GM19455 (cell line): Measurements from ENCODE around the gene PPARGC1A.

Experiments used
- ATAC-seq: cut with Tn5 transposase; IDR thresholded peaks from one replicate; pipeline ENCODE4 v1.9.1; 2021; ENCODE audit not compliant: unreplicated experiment

Gene PPARGC1A

DNA sequence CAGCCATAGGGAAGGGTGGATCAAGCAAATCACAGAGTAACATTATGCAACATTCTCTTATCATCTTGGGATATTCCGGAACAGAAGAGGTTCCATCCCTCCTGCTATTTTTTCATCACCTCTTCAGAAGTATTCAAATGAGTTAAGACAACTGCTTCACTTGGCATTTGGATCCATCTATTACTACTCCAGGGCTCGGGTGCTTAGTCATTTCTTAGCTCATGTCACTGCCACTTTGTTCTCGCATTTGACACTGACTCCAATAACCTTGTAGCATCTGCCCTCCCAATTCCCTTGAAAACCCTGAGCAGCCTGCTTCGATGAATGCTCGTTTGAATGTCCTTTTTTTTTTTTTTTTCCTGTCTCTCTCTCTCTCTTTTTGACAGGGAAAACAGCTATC, 114.9 kb downstream of the PPARGC1A start:
- ATAC-seq: no peak

DNA sequence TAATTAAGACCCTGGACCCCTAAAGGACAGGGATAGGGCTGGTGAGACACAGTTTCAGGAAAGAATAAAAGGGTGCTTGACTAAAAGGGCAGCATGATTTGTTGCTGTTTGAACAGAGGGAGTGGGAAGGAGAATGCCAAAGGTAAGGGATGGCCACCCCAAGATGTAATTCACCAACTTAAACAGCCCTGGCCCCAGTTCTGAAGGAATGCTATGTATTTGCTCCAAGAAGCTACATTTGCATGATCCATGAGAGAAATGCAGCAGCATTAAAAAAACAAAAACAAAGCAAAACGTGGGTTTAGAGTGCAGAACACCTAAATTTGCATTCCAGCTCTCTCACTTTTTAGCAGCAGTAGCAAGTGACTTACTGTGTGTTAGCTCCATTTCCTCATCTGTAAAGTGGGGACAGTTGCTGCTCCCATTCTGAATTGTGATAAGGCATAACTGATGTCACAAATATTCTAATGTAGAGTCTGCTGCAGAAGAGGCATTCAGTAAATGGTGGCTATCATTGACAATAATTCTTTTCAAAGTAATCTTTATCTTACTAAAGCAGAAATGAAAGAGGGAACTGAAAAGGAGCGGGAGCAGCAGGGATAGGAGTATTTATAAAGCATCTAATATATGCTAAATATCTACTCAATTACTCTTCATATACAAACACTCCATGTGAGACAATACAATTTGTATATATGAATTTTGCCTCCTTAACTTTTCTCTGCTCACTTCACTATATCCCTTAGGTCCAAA, 115.8 kb downstream of the PPARGC1A start:
- ATAC-seq: no peak

- ATAC-seq: no peak
Observed at GRCh38 chr4:23770011-23770410, 119.8 kb downstream of the PPARGC1A start.

DNA sequence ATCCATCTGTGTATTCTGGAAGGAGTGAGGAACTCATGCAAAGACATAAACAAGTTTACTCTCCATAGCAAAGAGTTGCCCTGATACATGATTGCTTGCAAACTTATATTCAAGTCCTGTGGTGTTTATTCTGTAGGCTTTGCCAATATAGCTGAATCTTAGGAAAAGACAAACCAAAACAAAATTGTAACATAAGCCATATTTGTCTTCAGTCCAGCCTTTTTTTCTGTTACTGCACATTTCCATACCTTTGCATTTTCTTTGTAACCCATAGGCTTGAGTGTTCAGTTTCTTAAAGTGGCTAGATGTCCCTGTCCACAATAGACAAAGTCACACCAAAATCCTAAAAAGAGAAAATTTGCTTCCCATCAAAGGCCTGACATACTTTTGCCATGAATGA, 120.4 kb downstream of the PPARGC1A start:
- no peak for ATAC-seq

GRCh38 chr4:23768541-23768940, 121.3 kb downstream of the PPARGC1A start:
- no peak for ATAC-seq

GRCh38 chr4:23766344-23766743, 123.5 kb downstream of the PPARGC1A start:
- ATAC-seq: no peak

- ATAC-seq: no peak
Observed at GRCh38 chr4:23763559-23763958, 126.3 kb downstream of the PPARGC1A start.

- no peak for ATAC-seq
Observed at GRCh38 chr4:23762551-23762950, 127.3 kb downstream of the PPARGC1A start.

DNA sequence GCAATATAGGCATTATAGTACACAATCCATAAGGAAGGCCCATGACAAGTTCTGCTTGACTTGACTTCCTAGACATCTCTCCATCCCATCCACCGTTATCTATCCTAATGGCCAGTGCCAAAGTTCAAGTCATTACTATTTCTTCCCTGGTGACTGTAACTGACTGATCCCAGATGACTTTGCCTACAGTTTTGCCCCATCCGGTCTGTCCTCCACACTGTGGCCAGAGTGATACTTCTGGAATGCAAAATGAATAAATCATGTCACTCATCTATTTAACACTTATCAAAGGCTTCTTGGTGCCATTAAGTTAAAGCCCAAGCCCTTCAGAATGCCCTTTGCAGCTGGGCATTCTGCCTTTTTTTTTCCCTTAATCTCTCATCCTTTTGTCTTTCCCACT, 130.8 kb downstream of the PPARGC1A start:
- no peak for ATAC-seq

DNA sequence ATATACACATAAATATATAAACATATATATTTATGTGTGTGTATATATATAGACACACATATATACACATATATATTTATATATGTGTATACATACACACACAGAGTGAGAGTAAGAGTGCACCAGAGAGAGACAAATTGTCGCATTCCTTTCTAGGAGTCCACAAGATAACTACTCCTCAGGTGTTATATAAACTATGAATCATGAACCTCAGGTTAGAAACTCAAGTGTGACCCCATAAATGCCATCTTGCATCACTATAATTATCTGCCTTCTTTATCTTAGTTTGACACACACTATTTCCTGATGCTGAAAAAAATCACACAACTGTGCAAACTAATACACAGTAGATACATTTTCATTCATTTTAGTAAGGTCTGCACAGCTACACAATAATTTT, 135.2 kb downstream of the PPARGC1A start:
- ATAC-seq: no peak

- ATAC-seq: no peak
Observed at GRCh38 chr4:23750125-23750524, 139.7 kb downstream of the PPARGC1A start.

- ATAC-seq: no peak
Observed at GRCh38 chr4:23747281-23747735, 142.5 kb downstream of the PPARGC1A start.

DNA sequence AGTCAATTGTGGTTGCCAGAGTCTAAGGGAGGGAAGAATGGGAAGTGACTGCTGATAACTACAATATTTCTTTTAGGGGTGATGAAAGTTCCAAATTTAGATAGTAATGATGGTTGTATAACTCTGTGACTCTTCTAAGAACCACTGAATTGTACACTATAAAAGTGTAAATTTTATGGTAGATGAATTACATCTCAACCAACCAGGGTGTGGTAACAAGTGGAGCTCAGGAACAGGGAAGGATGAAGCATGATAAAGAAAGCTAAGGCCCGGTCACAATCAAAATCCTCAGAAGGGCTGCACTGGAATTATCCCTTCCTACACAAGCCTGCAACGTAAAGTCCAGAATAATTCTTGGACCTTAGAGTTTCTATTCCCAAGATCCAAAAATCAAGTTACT, 143.2 kb downstream of the PPARGC1A start:
- no peak for ATAC-seq

DNA sequence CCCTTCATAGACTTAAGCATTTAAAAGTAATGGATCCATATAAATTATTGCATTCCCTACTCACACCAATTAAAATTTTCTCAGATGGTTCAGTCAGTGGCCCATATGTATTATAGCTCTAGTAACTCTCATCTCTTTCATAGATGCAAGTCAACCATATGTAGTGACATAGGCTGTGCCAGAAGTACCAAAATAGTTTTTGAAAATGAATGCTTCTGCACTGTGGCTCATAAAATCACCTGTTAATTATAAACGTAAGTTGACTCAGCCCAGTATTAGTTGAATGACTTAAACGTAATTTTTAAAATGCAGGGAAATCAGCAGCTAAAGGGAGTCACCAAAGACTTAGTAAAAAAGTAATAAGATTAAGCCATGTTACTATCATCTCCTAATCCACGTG, 143.8 kb downstream of the PPARGC1A start:
- no peak for ATAC-seq

DNA sequence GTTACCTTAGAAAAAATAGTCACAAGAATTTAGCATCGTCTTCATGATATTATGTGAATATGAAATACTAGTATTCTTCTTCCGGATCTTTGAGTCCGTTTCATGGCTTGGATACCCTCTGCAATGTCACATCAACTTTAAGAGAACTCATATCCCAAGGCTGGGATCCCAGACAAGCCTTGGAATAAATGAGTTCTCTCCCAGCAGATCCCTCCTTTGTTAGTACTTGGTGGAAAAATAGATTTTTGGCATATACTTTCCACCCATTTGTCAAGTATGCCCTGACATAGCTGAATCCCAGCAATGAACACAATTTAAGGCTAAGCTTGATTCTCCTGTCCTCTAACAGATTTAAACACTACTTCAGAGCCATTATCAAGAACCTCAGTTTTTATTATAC, 144.5 kb downstream of the PPARGC1A start:
- ATAC-seq: no peak
